ENCODE measurements around the gene RPL18.

DNA sequence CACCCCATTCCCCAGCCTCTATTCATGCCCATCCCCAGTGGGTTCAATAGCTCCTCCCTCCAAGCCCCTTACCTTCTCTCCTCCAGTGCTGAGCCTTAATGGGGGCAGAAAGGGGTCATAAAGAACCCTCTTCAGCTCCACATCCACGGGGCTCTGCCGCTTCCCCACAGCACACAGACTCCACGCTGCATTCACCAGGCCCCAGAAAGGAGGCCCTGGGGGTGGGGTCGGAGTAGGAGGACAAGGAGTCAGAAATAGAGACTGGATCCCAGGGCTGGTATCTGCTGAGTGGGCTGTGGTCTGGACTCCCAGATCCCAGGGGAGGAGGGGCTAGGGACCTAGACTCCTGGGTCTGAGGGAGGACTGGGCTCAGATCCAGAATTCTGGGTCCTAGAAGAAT is 25.4 kb upstream of the RPL18 start:
- TF ChIP-seq, protein P1, sequence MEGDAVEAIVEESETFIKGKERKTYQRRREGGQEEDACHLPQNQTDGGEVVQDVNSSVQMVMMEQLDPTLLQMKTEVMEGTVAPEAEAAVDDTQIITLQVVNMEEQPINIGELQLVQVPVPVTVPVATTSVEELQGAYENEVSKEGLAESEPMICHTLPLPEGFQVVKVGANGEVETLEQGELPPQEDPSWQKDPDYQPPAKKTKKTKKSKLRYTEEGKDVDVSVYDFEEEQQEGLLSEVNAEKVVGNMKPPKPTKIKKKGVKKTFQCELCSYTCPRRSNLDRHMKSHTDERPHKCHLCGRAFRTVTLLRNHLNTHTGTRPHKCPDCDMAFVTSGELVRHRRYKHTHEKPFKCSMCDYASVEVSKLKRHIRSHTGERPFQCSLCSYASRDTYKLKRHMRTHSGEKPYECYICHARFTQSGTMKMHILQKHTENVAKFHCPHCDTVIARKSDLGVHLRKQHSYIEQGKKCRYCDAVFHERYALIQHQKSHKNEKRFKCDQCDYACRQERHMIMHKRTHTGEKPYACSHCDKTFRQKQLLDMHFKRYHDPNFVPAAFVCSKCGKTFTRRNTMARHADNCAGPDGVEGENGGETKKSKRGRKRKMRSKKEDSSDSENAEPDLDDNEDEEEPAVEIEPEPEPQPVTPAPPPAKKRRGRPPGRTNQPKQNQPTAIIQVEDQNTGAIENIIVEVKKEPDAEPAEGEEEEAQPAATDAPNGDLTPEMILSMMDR (conservative IDR thresholded peaks at IDR 0.05) = no peak
- TF ChIP-seq ZFX (IDR thresholded peaks at IDR 0.05) = no peak

Measured in C4-2B (cell line).